Esophagus squamous epithelium (tissue), 5 donors: ENCODE measurements around the gene WDFY3. TPM values are rescaled to one million over a fixed set of nuclear protein-coding genes. Genes with fewer than 3 reads are reported as not detected.

Source experiments
- DNase-seq: peaks from one replicate; lab custom pipeline; 2025; lab: John Stamatoyannopoulos, UW
- H3K27ac ChIP-seq, 4 donors: fragments of 200-600 bp; sonication (generic); one replicate each; pipeline ENCODE4 v1.5.1; 2016 to 2019; ENCODE audit warnings: mild to moderate bottlenecking in 1 of 4
- H3K27me3 ChIP-seq, 4 donors: fragments of 200-600 bp; sonication (generic); 1 replicate in 3 of 4; 2 replicates in 1 of 4; pipeline versions ENCODE4 v1.5.1 to v1.6.0; 2017 to 2021; ENCODE audit warnings: antibody characterized with exemption in 1 of 4
- H3K36me3 ChIP-seq, 3 donors: fragments of 200-600 bp; sonication (generic); one replicate each; pipeline ENCODE4 v1.5.1; 2016 to 2019
- H3K4me1 ChIP-seq, 3 donors: fragments of 200-600 bp; sonication (generic); one replicate each; pipeline ENCODE4 v1.5.1; 2017 to 2019
- H3K4me3 ChIP-seq, 4 donors: fragments of 200-600 bp; sonication (generic); 1 replicate in 3 of 4; 2 replicates in 1 of 4; pipeline ENCODE4 v1.5.1; 2016 to 2019; ENCODE audit warnings: mild to moderate bottlenecking in 2 of 4, moderate library complexity in 1 of 4
- H3K9me3 ChIP-seq, 3 donors: fragments of 200-600 bp; sonication (generic); one replicate each; pipeline ENCODE4 v1.5.1; 2016 to 2019
- CTCF ChIP-seq, 6 experiments: fragments of 450-650 bp in 4 of 6; fragments of 200-600 bp in 2 of 6; sonication (generic) in 2 of 6; IDR thresholded peaks; one replicate each; pipeline ENCODE4 v1.5.1; 2016 to 2019; ENCODE audit warnings: antibody characterized with exemption in 6 of 6, mild to moderate bottlenecking in 4 of 6, moderate library complexity in 4 of 6
- POLR2A ChIP-seq, 4 donors: fragments of 450-650 bp; IDR thresholded peaks; one replicate each; pipeline ENCODE4 v1.6.1; 2017; ENCODE audit warnings: antibody characterized with exemption in 4 of 4, mild to moderate bottlenecking in 4 of 4, moderate library complexity in 3 of 4
- WGBS, 2 donors: methylation state at CpG; one replicate each; pipeline ENCODE4 v1.1.5; 2018; 5-methylcytosine and 5-hydroxymethylcytosine counted together
- intact Hi-C: fragments of 100-400 bp; cut with DNase I; formaldehyde crosslinking; loops from one replicate; pipeline ENCODE4 v1.15.0; 2022
- total RNA-seq, 4 donors: library from RNA; depleted of rRNA; stranded (reverse); fragments of >200 nt; gene quantifications; one replicate each; pipeline ENCODE4 v1.1.0, GENCODE V29; 2016
- donor health status: DM: yes; HTN: yes; CAD: no.

The WDFY3 gene
- total RNA-seq, 4 donors from 2014 or later: 30.9 to 70.0 (median 42.2) TPM

GRCh38 chr4:84938316-84938715 lies 28.2 kb downstream of the WDFY3 start:
- Histone ChIP-seq H3K9me3 (peaks cover 0 to 22% (median 8%) of the 10 kb centered on the region in 3 donors), H3K27me3 (no peaks in the 10 kb centered on the region), H3K36me3 (no peaks in the 10 kb centered on the region), H3K27ac (peak overlapping the region in 2 of 4 donors; percentile 10 to 16), H3K4me3 (no peak overlapping the region), H3K4me1 (peaks cover 0 to 28% (median 3%) of the 10 kb centered on the region in 3 donors)
- no peak for DNase-seq
- intact Hi-C loops: no loop called here
- 7 to 14% methylated on average over 2 of the region's 2 CpGs for WGBS, 2 donors
- TF ChIP-seq POLR2A (IDR thresholded peaks at IDR 0.05) (no peak), CTCF (IDR thresholded peaks at IDR 0.05) (no peak)

- H3K9me3 ChIP-seq: peaks cover 0 to 21% (median 8%) of the 10 kb centered on the region in 3 donors
- DNase-seq: no peak
- H3K27me3 ChIP-seq: no peaks in the 10 kb centered on the region
- no peak for TF ChIP-seq CTCF (IDR thresholded peaks at IDR 0.05)
- no peak for TF ChIP-seq POLR2A (IDR thresholded peaks at IDR 0.05)
- intact Hi-C loops: no loop called here
- WGBS, 2 donors: 72 to 78% methylated on average over 3 of the region's 3 CpGs
- H3K4me1 ChIP-seq: peaks cover 0 to 30% (median 3%) of the 10 kb centered on the region in 3 donors
- no peaks in the 10 kb centered on the region for H3K36me3 ChIP-seq
- no peak overlapping the region for H3K4me3 ChIP-seq
- H3K27ac ChIP-seq: peak overlapping the region in 2 of 4 donors; percentile 10 to 18
These were observed 29.0 kb downstream of the WDFY3 start for GRCh38 chr4:84937381-84937977.

- Histone ChIP-seq H3K36me3 (peaks cover 0 to 4% (median 0%) of the 10 kb centered on the region in 3 donors), H3K4me3 (no peak overlapping the region), H3K27me3 (no peaks in the 10 kb centered on the region), H3K27ac (no peak overlapping the region), H3K4me1 (peaks cover 0 to 43% (median 3%) of the 10 kb centered on the region in 3 donors), H3K9me3 (peaks cover 0 to 8% (median 3%) of the 10 kb centered on the region in 3 donors)
- no peak for TF ChIP-seq CTCF (IDR thresholded peaks at IDR 0.05)
- TF ChIP-seq POLR2A (IDR thresholded peaks at IDR 0.05): no peak
- WGBS, 2 donors: 86 to 94% methylated on average over 2 of the region's 2 CpGs
- no peak for DNase-seq
- intact Hi-C loops: no loop called here
These were observed 30.4 kb downstream of the WDFY3 start for GRCh38 chr4:84936123-84936522.

- no peak for TF ChIP-seq POLR2A (IDR thresholded peaks at IDR 0.05)
- no peak for TF ChIP-seq CTCF (IDR thresholded peaks at IDR 0.05)
- H3K27ac ChIP-seq: no peak overlapping the region
- H3K27me3 ChIP-seq: no peaks in the 10 kb centered on the region
- WGBS, 2 donors: 92 to 96% methylated on average over 1 of the region's 1 CpG
- H3K4me3 ChIP-seq: no peak overlapping the region
- H3K9me3 ChIP-seq: no peaks in the 10 kb centered on the region
- intact Hi-C loops: no loop called here
- H3K4me1 ChIP-seq: peaks cover 0 to 27% (median 0%) of the 10 kb centered on the region in 3 donors
- peaks cover 0 to 37% (median 0%) of the 10 kb centered on the region in 3 donors for H3K36me3 ChIP-seq
- no peak for DNase-seq
These were observed 34.0 kb downstream of the WDFY3 start for GRCh38 chr4:84932462-84932861.

- H3K4me3 ChIP-seq: no peak overlapping the region
- H3K36me3 ChIP-seq: peaks cover 0 to 39% (median 0%) of the 10 kb centered on the region in 3 donors
- TF ChIP-seq POLR2A (IDR thresholded peaks at IDR 0.05): no peak
- no peak for TF ChIP-seq CTCF (IDR thresholded peaks at IDR 0.05)
- DNase-seq: no peak
- H3K27ac ChIP-seq: peak overlapping the region in 1 of 4 donors; percentile 12
- intact Hi-C loops: no loop called here
- H3K4me1 ChIP-seq: peaks cover 0 to 25% (median 0%) of the 10 kb centered on the region in 3 donors
- 70 to 84% methylated on average over 3 of the region's 3 CpGs for WGBS, 2 donors
- H3K9me3 ChIP-seq: no peaks in the 10 kb centered on the region
- H3K27me3 ChIP-seq: no peaks in the 10 kb centered on the region
These were observed 34.5 kb downstream of the WDFY3 start for GRCh38 chr4:84931961-84932360.
